IMR-90 (cell line): ENCODE results near the gene UNKL. TPM values are rescaled to one million over a fixed set of nuclear protein-coding genes. Genes with fewer than 3 reads are reported as not detected.

Source experiments
- ATAC-seq: fragments of 200-7000 bp; cut with Tn5 transposase; 2 replicates; pipeline ENCODE4 v1.9.1; 2020; ENCODE audit warnings: low read depth, mild to moderate bottlenecking, moderate library complexity
- BruUV-seq: library from RNA; stranded (reverse); fragments of 400-500 nt; replicated peaks from 2 replicates; lab custom pipeline; 2021; lab: Mats Ljungman, UMichigan
- CTCF ChIA-PET: fragments of 300-600 bp; formaldehyde crosslinking; extraction: SDS; loops from one replicate; lab custom pipeline; 2021; ENCODE audit warnings: antibody characterized with exemption; lab: Yijun Ruan, JAX
- POLR2A ChIA-PET: fragments of 300-600 bp; sonication (Branson Sonifier 250); formaldehyde crosslinking; loops from one replicate; lab custom pipeline; 2022; ENCODE audit warnings: antibody characterized with exemption; ENCODE audit not compliant: unreplicated experiment; lab: Charles Lee
- DNase-seq: peaks from one replicate; pipeline ENCODE4 v3.0.0; 2013
- H2AFZ ChIP-seq: replicated peaks from 2 replicates; pipeline ENCODE3; 2013; ENCODE audit warnings: low read length, mild to moderate bottlenecking; ENCODE audit not compliant: poor library complexity
- H2AK5ac ChIP-seq: 2 replicates; pipeline ENCODE4 v1.6.1; 2013; ENCODE audit warnings: low read depth, low read length, inconsistent platforms
- H2AK9ac ChIP-seq: replicated peaks from 2 replicates; pipeline ENCODE3; 2013; ENCODE audit warnings: mild to moderate bottlenecking, low read depth, low read length, moderate library complexity; ENCODE audit not compliant: poor library complexity
- H2BK120ac ChIP-seq: 2 replicates; pipeline ENCODE4 v1.6.1; 2013; ENCODE audit warnings: low read depth, low read length, inconsistent platforms
- H2BK15ac ChIP-seq: 3 replicates; pipeline ENCODE4 v1.6.1; 2013; ENCODE audit warnings: low read depth, low read length, inconsistent platforms
- H2BK20ac ChIP-seq: 2 replicates; pipeline ENCODE4 v1.6.1; 2013; ENCODE audit warnings: low read depth, mild to moderate bottlenecking, inconsistent platforms, low read length, moderate library complexity
- H2BK5ac ChIP-seq: 2 replicates; pipeline ENCODE4 v1.6.1; 2013; ENCODE audit warnings: mild to moderate bottlenecking, low read depth, low read length, inconsistent platforms; ENCODE audit not compliant: poor library complexity, severe bottlenecking
- H3K14ac ChIP-seq: replicated peaks from 2 replicates; pipeline ENCODE4 v1.6.1; 2013; ENCODE audit warnings: low read depth, low read length, inconsistent platforms
- H3K18ac ChIP-seq: 2 replicates; pipeline ENCODE4 v1.6.1; 2013; ENCODE audit warnings: low read depth, low read length, control low read depth
- H3K23ac ChIP-seq: 2 replicates; pipeline ENCODE4 v1.6.1; 2013; ENCODE audit warnings: low read depth, low read length, inconsistent platforms
- H3K27ac ChIP-seq: 2 replicates; pipeline ENCODE4 v1.5.1; 2013; ENCODE audit warnings: mild to moderate bottlenecking, control low read depth, low read length; ENCODE audit not compliant: insufficient read depth
- H3K27me3 ChIP-seq: 2 replicates; pipeline ENCODE4 v1.6.1; 2013; ENCODE audit warnings: low read length; ENCODE audit not compliant: control insufficient read depth, insufficient read depth
- H3K36me3 ChIP-seq: 2 replicates; pipeline ENCODE4 v1.6.1; 2013; ENCODE audit warnings: low read length, mixed read lengths; ENCODE audit not compliant: control insufficient read depth, insufficient read depth
- H3K4ac ChIP-seq: 2 replicates; pipeline ENCODE4 v1.6.1; 2013; ENCODE audit warnings: low read depth, low read length, inconsistent platforms
- H3K4me1 ChIP-seq: 2 replicates; pipeline ENCODE4 v1.6.1; 2013; ENCODE audit warnings: low read length, mixed read lengths; ENCODE audit not compliant: control insufficient read depth, insufficient read depth
- H3K4me2 ChIP-seq: 2 replicates; pipeline ENCODE4 v1.6.1; 2013; ENCODE audit warnings: low read depth, mild to moderate bottlenecking, control low read depth, low read length, moderate library complexity
- H3K4me3 ChIP-seq: 2 replicates; pipeline ENCODE4 v1.5.1; 2013; ENCODE audit warnings: low read depth, mild to moderate bottlenecking, control low read depth, low read length, moderate library complexity; ENCODE audit not compliant: insufficient read depth
- H3K56ac ChIP-seq: 2 replicates; pipeline ENCODE4 v1.6.1; 2013; ENCODE audit warnings: low read length, inconsistent platforms; ENCODE audit not compliant: insufficient read depth; ENCODE audit errors: extremely low read depth
- H3K79me1 ChIP-seq, 2 experiments: 2 replicates each; pipeline ENCODE4 v1.6.1; 2013; ENCODE audit warnings: low read length in 2 of 2, inconsistent platforms in 1 of 2, low read depth in 1 of 2
- H3K9ac ChIP-seq: 2 replicates; pipeline ENCODE4 v1.6.1; 2013; ENCODE audit warnings: low read depth, low read length, control low read depth
- H3K9me1 ChIP-seq: 2 replicates; pipeline ENCODE4 v1.6.1; 2013; ENCODE audit warnings: low read length, inconsistent platforms; ENCODE audit not compliant: insufficient read depth
- H3K9me3 ChIP-seq: 2 replicates; pipeline ENCODE4 v1.6.1; 2013; ENCODE audit warnings: low read length; ENCODE audit not compliant: control insufficient read depth, insufficient read depth
- H4K20me1 ChIP-seq: 2 replicates; pipeline ENCODE4 v1.6.1; 2013; ENCODE audit warnings: low read length, inconsistent platforms; ENCODE audit not compliant: insufficient read depth
- H4K5ac ChIP-seq: 2 replicates; pipeline ENCODE4 v1.6.1; 2013; ENCODE audit warnings: mild to moderate bottlenecking, low read depth, low read length, control low read depth
- H4K8ac ChIP-seq, 2 experiments: 2 replicates each; pipeline ENCODE4 v1.6.1; 2013; ENCODE audit warnings: low read depth in 2 of 2, low read length in 2 of 2, control low read depth in 1 of 2, inconsistent platforms in 1 of 2
- H4K91ac ChIP-seq: 2 replicates; pipeline ENCODE4 v1.6.1; 2013; ENCODE audit warnings: low read depth, low read length, inconsistent platforms; ENCODE audit not compliant: insufficient read depth
- CHD1 ChIP-seq: IDR thresholded peaks from 2 replicates; pipeline ENCODE4 v1.6.1; 2012; ENCODE audit warnings: low read depth, low read length, improper control_type of control experiment
- FOS ChIP-seq: fragments of 150-350 bp; IDR thresholded peaks from 2 replicates; pipeline ENCODE4 v1.6.1; 2016; ENCODE audit warnings: low read depth, low read length
- MAFK ChIP-seq: IDR thresholded peaks from 2 replicates; pipeline ENCODE4 v1.6.1; 2012; ENCODE audit warnings: low read depth, low read length, improper control_type of control experiment
- MXI1 ChIP-seq: IDR thresholded peaks from 2 replicates; pipeline ENCODE4 v1.6.1; 2012; ENCODE audit warnings: low read depth, mild to moderate bottlenecking, low read length, moderate library complexity, borderline replicate concordance
- NFE2L2 ChIP-seq: fragments of 150-350 bp; IDR thresholded peaks from 2 replicates; pipeline ENCODE4 v1.6.1; 2016; ENCODE audit warnings: low read depth, mild to moderate bottlenecking, low read length
- POLR2A ChIP-seq: IDR thresholded peaks from 2 replicates; pipeline ENCODE4 v1.6.1; 2012; ENCODE audit warnings: mild to moderate bottlenecking, low read depth, low read length
- RFX5 ChIP-seq: IDR thresholded peaks from 2 replicates; pipeline ENCODE4 v1.8.0; 2012; ENCODE audit warnings: low read depth, mild to moderate bottlenecking, low read length, moderate library complexity
- USF2 ChIP-seq: fragments of 150-350 bp; IDR thresholded peaks from 2 replicates; pipeline ENCODE4 v1.6.1; 2017; ENCODE audit warnings: mild to moderate bottlenecking, antibody characterized with exemption, low read length, low read depth
- WGBS, 2 experiments: methylation state at CpG; one replicate each; pipeline versions ENCODE4 v1.1.5 to v1.1.7; 2013; ENCODE audit warnings: missing lambda C conversion rate in 2 of 2; ENCODE audit not compliant: insufficient read length in 1 of 2; ENCODE audit errors: extremely low coverage in 2 of 2; 5-methylcytosine and 5-hydroxymethylcytosine counted together
- dilution Hi-C: fragments of 300-500 bp; cut with HindIII; formaldehyde crosslinking; loops from one replicate; pipeline ENCODE4 v1.14.3; 2018; ENCODE audit warnings: low sequenced_read_pairs; ENCODE audit not compliant: unreplicated experiment
- in situ Hi-C: fragments of 300-500 bp; cut with MboI; formaldehyde crosslinking; loops from 3 replicates; pipeline ENCODE4 v1.14.3; 2019; ENCODE audit warnings: low sequenced_read_pairs, inconsistent platforms, mixed read lengths
- intact Hi-C: fragments of 100-400 bp; cut with micrococcal nuclease; formaldehyde crosslinking; loops from 2 replicates; pipeline ENCODE4 v1.10.0; 2022
- polyA plus RNA-seq, 3 experiments: library from polyadenylated mRNA; depleted of rRNA; stranded (reverse); fragments of >200 nt; gene quantifications; 2 replicates each; pipeline ENCODE4 v1.2.3, GENCODE V29; 2012; ENCODE audit warnings: low replicate concordance in 1 of 3
- total RNA-seq: library from RNA; depleted of rRNA; stranded (reverse); fragments of >200 nt; gene quantifications from 2 replicates; pipeline ENCODE4 v1.2.3, GENCODE V29; 2012

UNKL gene
- total and polyA plus RNA-seq, 2 of the 4 experiments (the other 2 are of a cell fraction) = 4.1 to 13.3 TPM

GRCh38 chr16:1316033-1316405 lies 98.5 kb downstream of the UNKL start:
- H3K4me1 ChIP-seq = peaks cover 15% of the 10 kb centered on the region
- H3K18ac ChIP-seq = no peak overlapping the region
- no peak overlapping the region for H3K9ac ChIP-seq
- no peak overlapping the region for H2BK5ac ChIP-seq
- H3K23ac ChIP-seq = no peak overlapping the region
- no peak overlapping the region for H3K56ac ChIP-seq
- no peak overlapping the region for H3K4ac ChIP-seq
- 94% methylated on average over 6 of the region's 14 CpGs; no CpG with 5 or more reads in 1 of the 2 experiments for WGBS, 2 experiments
- no peak overlapping the region for H2BK20ac ChIP-seq
- no peak overlapping the region for H2BK120ac ChIP-seq
- dilution Hi-C loops (no loop called here), intact Hi-C loops (no loop called here), in situ Hi-C loops (no loop called here)
- no peak overlapping the region for H3K27ac ChIP-seq
- H3K27me3 ChIP-seq = no peaks in the 10 kb centered on the region
- TF ChIP-seq MXI1 = no peak
- no peak for TF ChIP-seq RFX5
- TF ChIP-seq POLR2A = no peak
- TF ChIP-seq NFE2L2 = no peak
- TF ChIP-seq FOS = no peak
- no peak for TF ChIP-seq CHD1
- TF ChIP-seq USF2 = no peak
- TF ChIP-seq MAFK = no peak
- H4K91ac ChIP-seq = no peak overlapping the region
- no peak overlapping the region for H3K4me3 ChIP-seq
- no peak overlapping the region for H3K14ac ChIP-seq
- ATAC-seq (no peak), DNase-seq (no peak)
- peaks cover 6% of the 10 kb centered on the region for H3K9me1 ChIP-seq
- no peak overlapping the region for H2AK9ac ChIP-seq
- POLR2A ChIA-PET = no interaction called here
- no peak overlapping the region for H4K5ac ChIP-seq
- BruUV-seq = no TSS peak
- H2AK5ac ChIP-seq = no peak overlapping the region
- peaks cover 91% of the 10 kb centered on the region for H4K20me1 ChIP-seq
- H2BK15ac ChIP-seq = no peak overlapping the region
- CTCF ChIA-PET = no interaction called here
- peak overlapping the region; percentile 8 for H2AFZ ChIP-seq
- H3K79me1 ChIP-seq = peaks cover 10 to 47% of the 10 kb centered on the region in 2 experiments
- no peak overlapping the region for H3K4me2 ChIP-seq
- peaks cover 79% of the 10 kb centered on the region for H3K36me3 ChIP-seq
- no peak overlapping the region for H4K8ac ChIP-seq
- H3K9me3 ChIP-seq = no peaks in the 10 kb centered on the region
